Motor neuron (in vitro differentiated cells): ENCODE results near the gene CYP46A1. TPM values are rescaled to one million over a fixed set of nuclear protein-coding genes. Genes with fewer than 3 reads are reported as not detected.

ENCODE experiments used
- ATAC-seq, 8 experiments: fragments of 200-7000 bp; cut with Tn5 transposase; replicated peaks in 6 of 8; 2 replicates each; pipeline ENCODE4 v1.8.0; 2021; ENCODE audit warnings: mild to moderate bottlenecking in 8 of 8, moderate library complexity in 8 of 8
- H3K27ac ChIP-seq, 2 donors: fragments of 250-450 bp; sonication (Bioruptor Pico); 2 replicates each; pipeline ENCODE4 v1.9.0; 2021; ENCODE audit warnings: antibody characterized with exemption in 2 of 2, mild to moderate bottlenecking in 2 of 2, moderate library complexity in 1 of 2
- H3K4me1 ChIP-seq, 2 donors: fragments of 250-450 bp; sonication (Bioruptor Pico); replicated peaks in 1 of 2; 2 replicates each; pipeline ENCODE4 v1.6.1; 2021; ENCODE audit warnings: antibody characterized with exemption in 2 of 2, mild to moderate bottlenecking in 2 of 2, moderate library complexity in 1 of 2
- H3K4me3 ChIP-seq, 5 donors: fragments of 250-450 bp; sonication (Bioruptor Pico); 2 replicates each; pipeline ENCODE4 v1.9.0; 2021; ENCODE audit warnings: antibody characterized with exemption in 5 of 5, mild to moderate bottlenecking in 5 of 5, moderate library complexity in 4 of 5
- WGBS, 10 experiments: fragments of 450-650 bp; shearing (Covaris generic); methylation state at CpG; one replicate each; pipeline ENCODE4 v1.0.0; 2022; 5-methylcytosine and 5-hydroxymethylcytosine counted together
- in situ Hi-C, 9 experiments: fragments of 400-800 bp; cut with MboI; loops; one replicate each; pipeline ENCODE4 v1.15.0; 2021; ENCODE audit warnings: low sequenced_read_pairs in 9 of 9, low pct_unique_long_range_greater_than_20kb in 2 of 9; ENCODE audit not compliant: unreplicated experiment in 9 of 9
- total RNA-seq, 8 experiments: library from RNA; unstranded; fragments of 300-600 nt; gene quantifications; 2 replicates each; pipeline versions ENCODE4 v1.2.3 to v1.2.4, GENCODE V29; 2022

CYP46A1 gene
- total RNA-seq, 8 experiments from 2014 or later = 1.7 to 12.3 (median 3.7) TPM

GRCh38 chr14:99670361-99671234 lies 13.5 kb upstream of the CYP46A1 start:
- Histone ChIP-seq H3K4me1 (peaks cover 20 to 39% of the 10 kb centered on the region in 2 donors), H3K27ac (peak overlapping the region in 1 of 2 donors; percentile 26), H3K4me3 (no peak overlapping the region)
- 50 to 83% (median 66%) methylated on average over 4 to 11 of the region's 14 CpGs; no CpG with 5 or more reads in 1 of the 10 experiments for WGBS, 10 experiments
- in situ Hi-C loops = no loop called here
- ATAC-seq = no peak

DNA sequence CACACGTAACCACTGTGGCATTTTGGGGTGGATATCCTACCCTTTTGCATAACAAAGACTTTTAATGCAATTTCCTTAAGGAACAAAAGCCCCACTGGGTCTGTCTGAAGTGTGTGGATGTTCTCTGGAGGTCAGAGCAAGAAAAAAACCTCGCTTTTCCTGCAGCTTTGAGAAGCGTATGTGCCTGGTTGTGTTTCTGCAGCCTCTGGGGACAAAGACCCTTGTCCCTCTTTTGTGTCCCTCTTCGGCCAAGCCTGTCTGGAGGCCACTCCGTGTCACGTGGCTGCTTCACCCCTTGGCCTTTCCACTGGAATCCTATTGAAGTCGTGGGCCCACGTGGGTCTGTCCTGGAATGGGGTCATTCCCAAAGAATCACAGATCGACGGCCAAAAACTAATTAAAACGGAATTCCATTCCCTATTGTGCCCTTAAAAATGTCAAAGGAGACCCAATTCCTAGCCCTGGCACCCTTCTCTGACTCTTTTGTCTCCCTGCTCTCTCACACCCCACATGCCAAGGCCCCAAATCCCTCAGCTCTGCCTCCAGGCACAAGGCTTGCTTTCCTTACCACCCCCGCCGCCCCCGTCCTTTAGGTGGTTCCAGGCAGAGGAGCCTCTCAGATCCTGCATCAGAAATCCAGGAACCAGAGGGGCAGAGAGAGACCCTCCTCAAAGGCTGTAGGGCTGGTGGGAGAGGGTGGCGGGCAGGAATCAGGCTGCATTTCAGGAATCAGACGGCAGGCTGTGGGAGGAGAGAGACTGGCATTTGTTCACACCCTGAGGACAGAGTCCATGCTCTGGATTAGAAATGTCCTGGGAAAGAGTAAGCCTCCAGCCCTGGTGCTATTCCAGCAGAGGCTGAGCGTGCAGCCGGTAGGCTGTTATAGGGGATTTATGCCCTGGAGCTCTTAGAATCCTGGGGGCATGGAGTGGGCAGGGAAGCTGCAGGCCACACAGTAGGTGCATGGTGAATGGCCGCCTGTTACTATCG lies 12.6 kb upstream of the CYP46A1 start:
- in situ Hi-C loops = no loop called here
- peak overlapping the region in 1 of 2 donors; percentile 41 for H3K27ac ChIP-seq
- peak in 5 of 8 experiments; percentile 21 to 41 (median 22) for ATAC-seq
- WGBS, 10 experiments = 0 to 72% (median 49%) methylated on average over 1 to 8 of the region's 20 CpGs; no CpG with 5 or more reads in 2 of the 10 experiments
- H3K4me1 ChIP-seq = peaks cover 20 to 34% of the 10 kb centered on the region in 2 donors
- H3K4me3 ChIP-seq = no peak overlapping the region

- Histone ChIP-seq H3K4me1 (peaks cover 20 to 34% of the 10 kb centered on the region in 2 donors), H3K27ac (no peak overlapping the region), H3K4me3 (no peak overlapping the region)
- peak in 3 of 8 experiments; percentile 36 to 83 (median 71) for ATAC-seq
- in situ Hi-C loops = no loop called here
- WGBS, 10 experiments = 63 to 100% (median 87%) methylated on average over 2 to 3 of the region's 11 CpGs; no CpG with 5 or more reads in 7 of the 10 experiments
Measured at GRCh38 chr14:99672506-99673304, 11.4 kb upstream of the CYP46A1 start.

GRCh38 chr14:99673305-99674063 lies 10.6 kb upstream of the CYP46A1 start:
- WGBS, 10 experiments = 72 to 86% (median 80%) methylated on average over 2 to 3 of the region's 8 CpGs; no CpG with 5 or more reads in 7 of the 10 experiments
- H3K4me1 ChIP-seq = peaks cover 20 to 32% of the 10 kb centered on the region in 2 donors
- no peak overlapping the region for H3K27ac ChIP-seq
- no peak overlapping the region for H3K4me3 ChIP-seq
- no peak for ATAC-seq
- in situ Hi-C loops = no loop called here

GRCh38 chr14:99674064-99674650 lies 9.9 kb upstream of the CYP46A1 start:
- Histone ChIP-seq H3K4me1 (peaks cover 20 to 28% of the 10 kb centered on the region in 2 donors), H3K4me3 (no peak overlapping the region), H3K27ac (no peak overlapping the region)
- no peak for ATAC-seq
- WGBS, 10 experiments = 80 to 100% (median 91%) methylated on average over 2 to 3 of the region's 9 CpGs; no CpG with 5 or more reads in 6 of the 10 experiments
- in situ Hi-C loops = no loop called here

- 80 to 100% (median 100%) methylated on average over 1 to 5 of the region's 60 CpGs; no CpG with 5 or more reads in 7 of the 10 experiments for WGBS, 10 experiments
- ATAC-seq = no peak
- Histone ChIP-seq H3K4me1 (peaks cover 20 to 28% of the 10 kb centered on the region in 2 donors), H3K27ac (no peak overlapping the region), H3K4me3 (no peak overlapping the region)
- in situ Hi-C loops = loop anchor here in 4 of 9 experiments (25.0 kb wide), 1 partner anchor 212 kb away; no protein-coding TSS in a partner anchor
Measured at GRCh38 chr14:99674776-99675381, 9.2 kb upstream of the CYP46A1 start.

DNA sequence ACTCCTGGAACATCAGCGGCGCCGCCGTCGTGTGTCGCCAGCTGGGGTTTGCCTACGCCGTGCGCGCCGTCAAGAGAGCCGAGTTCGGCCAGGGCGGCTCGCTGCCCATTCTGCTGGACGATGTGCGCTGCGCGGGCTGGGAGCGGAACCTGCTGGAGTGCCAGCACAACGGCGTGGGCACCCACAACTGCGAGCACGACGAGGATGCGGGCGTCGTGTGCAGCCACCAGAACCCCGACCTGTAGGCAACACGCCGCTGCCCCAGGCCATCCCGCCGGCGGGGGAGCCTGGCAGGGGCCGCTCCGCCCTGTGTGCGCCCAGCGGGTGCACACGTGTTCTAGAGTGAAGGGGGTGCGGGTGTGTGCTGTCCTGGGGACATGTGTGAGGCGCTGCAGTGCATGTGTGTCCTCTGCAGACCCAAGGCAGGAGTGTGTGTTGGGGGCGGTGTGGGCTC lies 8.7 kb upstream of the CYP46A1 start:
- in situ Hi-C loops = loop anchor here in 4 of 9 experiments (25.0 kb wide), 1 partner anchor 212 kb away; no protein-coding TSS in a partner anchor
- peaks cover 17 to 25% of the 10 kb centered on the region in 2 donors for H3K4me1 ChIP-seq
- H3K27ac ChIP-seq = no peak overlapping the region
- ATAC-seq = peak in 1 of 8 experiments; percentile 8
- WGBS, 10 experiments = 75 to 100% (median 96%) methylated on average over 6 to 16 of the region's 42 CpGs; no CpG with 5 or more reads in 6 of the 10 experiments
- no peak overlapping the region for H3K4me3 ChIP-seq

- in situ Hi-C loops = loop anchor here in 4 of 9 experiments (25.0 kb wide), 1 partner anchor 211 kb away; no protein-coding TSS in a partner anchor
- H3K4me3 ChIP-seq = no peak overlapping the region
Measured at GRCh38 chr14:99675951-99676350, 8.1 kb upstream of the CYP46A1 start.

GRCh38 chr14:99676657-99677056 lies 7.4 kb upstream of the CYP46A1 start:
- ATAC-seq = no peak
- Histone ChIP-seq H3K4me1 (peaks cover 5 to 12% of the 10 kb centered on the region in 2 donors), H3K4me3 (no peak overlapping the region), H3K27ac (no peak overlapping the region)
- in situ Hi-C loops = loop anchor here in 4 of 9 experiments (25.0 kb wide), 1 partner anchor 211 kb away; no protein-coding TSS in a partner anchor
- 100% methylated on average over 1 of the region's 8 CpGs; no CpG with 5 or more reads in 9 of the 10 experiments for WGBS, 10 experiments

More at GRCh38 chr14:99675951-99676350, 8.1 kb upstream of the CYP46A1 start:
- 67 to 100% (median 79%) methylated on average over 1 to 4 of the region's 10 CpGs; no CpG with 5 or more reads in 6 of the 10 experiments for WGBS, 10 experiments
- ATAC-seq = no peak
- Histone ChIP-seq H3K27ac (no peak overlapping the region), H3K4me1 (peaks cover 12 to 20% of the 10 kb centered on the region in 2 donors)

GRCh38 chr14:99677231-99678140 lies 6.6 kb upstream of the CYP46A1 start:
- Histone ChIP-seq H3K27ac (no peak overlapping the region), H3K4me3 (no peak overlapping the region), H3K4me1 (peaks cover 0 to 4% of the 10 kb centered on the region in 2 donors)
- WGBS, 10 experiments = 60 to 100% (median 80%) methylated on average over 1 to 11 of the region's 16 CpGs; no CpG with 5 or more reads in 3 of the 10 experiments
- no peak for ATAC-seq
- in situ Hi-C loops = loop anchor here in 4 of 9 experiments (25.0 kb wide), 1 partner anchor 210 kb away; no protein-coding TSS in a partner anchor
